HG02870 (cell line): Measurements from ENCODE around the gene SCUBE3.

Source experiments
- ATAC-seq: cut with Tn5 transposase; IDR thresholded peaks from one replicate; pipeline ENCODE4 v1.9.1; 2021; ENCODE audit warnings: mild to moderate bottlenecking, moderate library complexity; ENCODE audit not compliant: unreplicated experiment

SCUBE3 gene

DNA sequence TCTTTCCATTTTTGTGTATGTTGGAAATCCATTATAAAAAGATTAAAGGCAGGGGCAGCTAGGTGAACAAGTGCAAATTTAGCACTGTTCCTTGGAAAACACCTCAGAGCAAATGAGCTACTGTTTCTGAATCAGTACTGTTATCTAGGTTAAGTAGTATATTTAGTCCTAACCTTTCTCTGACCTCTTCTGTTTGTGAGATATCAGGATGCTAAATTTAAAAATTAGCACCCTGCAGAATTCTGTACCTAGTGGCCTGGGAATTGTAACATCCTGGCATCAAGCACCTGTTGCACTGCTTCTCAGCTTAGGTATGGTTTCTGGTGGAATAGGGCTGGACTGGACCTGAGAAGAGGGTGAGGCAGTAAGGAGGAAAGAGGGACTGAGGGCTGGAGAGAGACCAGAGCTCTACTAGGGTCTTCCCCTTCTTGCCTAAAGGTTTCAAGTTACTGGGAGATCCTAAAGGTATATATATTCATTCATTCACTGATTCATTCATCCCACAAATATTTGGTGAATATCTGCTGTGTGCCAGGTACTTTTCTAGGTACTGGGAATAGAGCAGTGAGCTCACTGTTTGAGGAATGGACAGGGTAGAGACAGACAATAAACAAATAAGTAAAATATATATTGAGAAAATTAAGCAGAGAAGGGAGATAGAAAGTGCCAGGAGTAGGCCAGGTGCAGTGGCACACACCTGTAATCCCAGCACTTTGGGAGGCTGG is 51.0 kb downstream of the SCUBE3 start:
- ATAC-seq = no peak

DNA sequence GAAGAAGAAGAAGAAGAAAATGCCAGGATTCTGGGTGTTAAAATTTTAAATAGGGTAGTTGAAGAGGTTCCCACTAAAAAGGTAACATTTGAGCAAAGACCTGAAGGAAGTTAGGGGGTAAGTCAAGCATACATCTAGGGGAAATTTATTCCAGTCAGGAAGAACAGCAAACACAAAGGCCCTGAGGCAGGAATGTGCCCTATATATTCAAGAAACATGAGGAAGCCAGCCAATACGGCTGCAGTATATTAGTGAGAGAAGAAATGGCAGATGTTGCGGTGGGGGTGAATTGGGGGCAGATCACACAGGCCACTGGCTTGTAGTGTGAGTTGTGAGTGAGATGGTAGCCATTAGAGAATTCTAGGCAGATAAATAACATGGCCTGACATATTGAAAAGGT is 51.8 kb downstream of the SCUBE3 start:
- no peak for ATAC-seq

DNA sequence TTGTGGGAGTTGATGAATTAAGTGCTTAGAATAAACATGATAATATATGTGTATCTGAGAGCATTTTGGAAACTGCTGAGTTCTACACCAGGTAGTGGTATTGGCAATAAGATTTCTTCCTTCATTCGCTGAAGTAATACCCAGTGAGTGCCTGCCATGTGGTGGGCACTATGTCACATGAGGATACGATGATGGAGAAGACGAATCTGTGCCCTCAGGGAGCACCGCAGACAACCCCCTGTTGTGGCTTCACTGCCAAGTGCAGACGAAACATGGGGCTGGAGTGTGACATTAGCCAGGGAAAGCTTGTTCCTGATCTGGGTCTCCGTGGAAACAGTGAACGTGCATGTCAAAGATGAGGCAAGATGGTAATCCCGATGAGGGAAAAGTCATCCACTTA is 53.7 kb downstream of the SCUBE3 start:
- ATAC-seq = no peak

DNA sequence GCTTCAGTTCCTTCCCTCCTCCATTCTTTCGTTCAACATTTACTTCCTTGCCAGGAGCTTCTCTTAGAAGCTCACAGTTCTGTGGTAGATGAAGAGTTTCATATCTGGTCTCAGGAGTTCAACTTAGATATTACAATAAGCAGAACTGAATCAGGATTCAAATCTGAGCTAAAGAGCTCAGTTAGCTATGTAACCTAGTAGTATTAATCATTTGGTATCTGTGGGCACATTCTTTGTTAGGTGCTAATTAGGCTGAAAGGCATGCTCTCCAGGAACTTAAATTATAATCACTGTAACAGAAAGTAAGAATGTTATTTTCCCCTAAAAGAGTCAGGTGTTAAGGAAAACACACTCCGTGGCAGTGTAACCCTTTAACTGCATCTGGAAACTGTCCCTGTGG is 54.1 kb downstream of the SCUBE3 start:
- ATAC-seq = no peak

DNA sequence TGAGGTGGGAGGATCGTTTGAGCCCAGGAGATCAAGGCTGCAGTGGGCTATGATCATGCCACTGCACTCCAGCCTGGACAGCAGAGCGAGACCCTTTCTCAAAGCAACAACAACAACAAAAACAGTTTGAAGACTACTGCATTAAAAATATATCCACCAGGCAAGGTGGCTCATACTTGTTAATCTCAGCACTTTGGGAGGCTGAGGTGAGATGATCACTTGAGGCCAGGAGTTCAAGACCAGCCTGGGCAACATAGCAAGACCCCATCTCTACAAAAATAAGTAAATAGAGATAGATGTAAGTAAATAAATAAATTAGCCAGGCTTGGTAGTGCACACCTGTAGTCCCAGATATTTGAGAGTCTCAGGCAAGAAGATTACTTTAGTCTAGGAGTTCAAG is 58.2 kb downstream of the SCUBE3 start:
- no peak for ATAC-seq

DNA sequence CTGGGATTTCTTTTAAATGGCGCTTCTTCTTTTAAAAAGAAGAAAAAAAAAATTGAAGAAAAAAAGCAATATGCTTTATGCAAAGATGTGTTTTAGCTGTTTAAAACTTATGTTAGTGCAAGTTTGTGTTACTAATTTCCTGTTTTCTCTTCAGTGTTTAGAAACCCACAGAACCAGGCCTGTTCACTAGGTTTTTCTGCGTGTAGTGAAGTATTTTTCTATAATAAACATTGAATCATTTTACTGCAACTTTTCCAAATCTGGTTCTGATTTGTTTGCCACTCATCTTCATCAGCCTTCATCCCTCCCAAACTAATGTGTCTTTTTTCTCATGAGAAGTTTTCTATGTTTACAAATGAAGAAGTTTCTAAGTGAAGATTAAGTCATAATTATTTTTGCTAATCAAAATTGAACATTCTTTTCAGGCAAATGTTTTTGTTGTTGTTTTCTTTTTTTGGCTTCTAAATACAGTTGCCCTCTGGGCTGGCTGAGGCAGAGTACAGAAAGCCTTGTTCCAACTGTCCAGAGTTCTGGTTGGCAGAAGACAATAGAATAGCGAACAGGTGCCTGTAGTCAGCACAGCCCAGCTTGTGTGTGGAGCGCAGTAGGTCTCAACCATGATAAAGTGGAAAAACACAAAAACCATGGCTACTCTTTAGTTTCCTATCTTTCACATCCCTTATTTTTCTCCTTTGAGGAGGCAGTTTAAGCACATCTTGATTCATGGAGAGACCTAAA is 60.2 kb downstream of the SCUBE3 start:
- no peak for ATAC-seq

DNA sequence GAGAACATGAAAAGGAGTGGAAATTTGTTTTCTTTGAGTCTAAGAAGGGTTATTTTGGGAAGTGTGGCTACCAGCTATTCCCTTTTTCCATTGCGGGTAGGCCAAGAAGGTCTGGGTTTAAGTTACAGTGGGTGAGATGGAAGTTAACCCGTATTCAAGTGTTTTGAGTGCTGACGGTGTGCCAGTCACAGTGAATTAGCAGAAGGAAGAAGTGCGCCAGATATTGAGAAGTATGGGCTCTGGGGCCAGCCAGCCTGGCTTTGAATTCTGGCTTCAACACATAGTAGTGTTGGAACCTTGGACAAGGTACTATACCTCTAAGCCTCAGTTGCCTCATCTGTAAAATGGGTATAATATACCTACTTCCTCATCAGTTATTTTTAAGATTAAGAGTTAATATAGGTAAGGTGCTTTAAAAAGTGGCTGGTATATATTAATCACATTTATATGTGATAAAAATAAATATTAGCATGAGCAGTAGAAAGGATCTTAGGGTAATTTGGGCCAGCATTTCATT is 62.0 kb downstream of the SCUBE3 start:
- no peak for ATAC-seq

DNA sequence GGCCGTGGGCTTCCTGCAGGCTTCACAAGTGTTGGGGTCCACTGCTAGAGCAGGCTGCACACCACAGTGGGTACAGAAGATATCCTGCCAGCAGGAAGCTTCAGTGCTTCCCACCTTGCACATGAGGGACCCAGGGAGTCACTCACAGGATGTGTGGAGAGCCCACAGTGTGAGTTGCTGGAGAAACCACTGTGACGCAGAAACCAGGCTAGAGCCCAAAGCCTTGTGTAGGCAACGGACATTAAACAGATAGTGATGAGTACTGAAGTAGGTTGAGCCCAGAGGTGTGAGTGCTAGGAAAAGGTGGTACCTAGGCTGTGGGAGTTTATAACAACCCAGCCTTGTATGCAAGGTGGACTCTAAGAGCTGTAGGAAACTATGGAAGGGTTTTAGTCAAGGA is 65.0 kb downstream of the SCUBE3 start:
- ATAC-seq = no peak

DNA sequence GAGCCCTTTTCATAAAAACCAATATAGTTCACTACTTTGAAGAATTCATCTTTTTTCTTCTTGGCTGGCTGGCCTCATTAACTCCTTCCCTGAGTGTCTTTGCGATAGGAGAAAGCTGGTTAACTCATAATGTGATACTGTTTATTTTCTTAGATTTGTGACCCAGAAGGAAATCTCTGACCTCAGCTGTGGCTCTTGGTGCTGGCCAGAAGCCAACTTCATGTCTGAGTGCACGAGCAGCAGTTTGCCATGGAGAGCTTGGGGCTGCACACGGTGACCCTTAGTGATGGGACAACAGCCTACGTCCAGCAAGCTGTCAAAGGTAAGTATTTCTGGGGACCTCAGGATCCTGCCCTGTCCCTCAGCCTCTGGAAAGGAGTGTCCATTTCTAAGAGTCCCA is 67.1 kb downstream of the SCUBE3 start:
- ATAC-seq = no peak

DNA sequence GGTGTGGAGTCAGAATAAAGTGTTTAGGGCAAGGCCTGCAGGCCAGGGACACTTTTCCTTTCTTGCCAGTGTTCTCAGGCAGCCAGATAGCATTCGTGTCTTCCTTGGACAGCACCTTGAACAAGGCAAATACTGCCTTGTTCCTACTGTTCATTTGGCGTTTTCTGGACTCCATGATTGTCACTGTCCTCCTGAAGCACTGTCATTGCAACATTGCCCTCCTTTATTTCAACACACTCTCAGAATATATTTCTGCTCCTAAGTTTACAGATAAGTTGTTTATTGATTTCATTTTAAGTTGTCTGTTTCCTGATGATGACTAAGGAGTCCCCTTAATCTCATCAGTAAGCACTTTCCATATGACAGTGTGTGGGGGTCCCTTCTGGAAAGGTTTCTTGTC is 68.7 kb downstream of the SCUBE3 start:
- no peak for ATAC-seq

DNA sequence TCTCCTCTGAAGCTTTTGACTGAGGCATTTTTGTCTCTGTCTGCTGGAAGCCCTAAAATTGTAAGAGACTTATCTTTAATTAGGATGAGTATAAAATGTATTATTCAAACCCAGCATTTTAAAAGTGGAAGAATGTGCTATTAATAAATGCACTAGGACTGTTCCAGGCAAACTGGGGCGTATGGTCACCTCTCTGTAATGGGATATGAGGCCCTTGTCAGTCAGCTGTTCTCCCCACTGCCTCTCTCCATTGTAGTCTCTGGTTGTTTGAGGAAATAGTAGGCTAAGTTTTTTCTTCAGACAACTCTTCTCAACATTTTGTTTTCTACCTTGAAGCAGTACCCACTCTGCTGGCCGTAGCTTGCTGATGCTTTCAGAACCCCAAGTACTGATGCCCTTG is 69.6 kb downstream of the SCUBE3 start:
- ATAC-seq = no peak

DNA sequence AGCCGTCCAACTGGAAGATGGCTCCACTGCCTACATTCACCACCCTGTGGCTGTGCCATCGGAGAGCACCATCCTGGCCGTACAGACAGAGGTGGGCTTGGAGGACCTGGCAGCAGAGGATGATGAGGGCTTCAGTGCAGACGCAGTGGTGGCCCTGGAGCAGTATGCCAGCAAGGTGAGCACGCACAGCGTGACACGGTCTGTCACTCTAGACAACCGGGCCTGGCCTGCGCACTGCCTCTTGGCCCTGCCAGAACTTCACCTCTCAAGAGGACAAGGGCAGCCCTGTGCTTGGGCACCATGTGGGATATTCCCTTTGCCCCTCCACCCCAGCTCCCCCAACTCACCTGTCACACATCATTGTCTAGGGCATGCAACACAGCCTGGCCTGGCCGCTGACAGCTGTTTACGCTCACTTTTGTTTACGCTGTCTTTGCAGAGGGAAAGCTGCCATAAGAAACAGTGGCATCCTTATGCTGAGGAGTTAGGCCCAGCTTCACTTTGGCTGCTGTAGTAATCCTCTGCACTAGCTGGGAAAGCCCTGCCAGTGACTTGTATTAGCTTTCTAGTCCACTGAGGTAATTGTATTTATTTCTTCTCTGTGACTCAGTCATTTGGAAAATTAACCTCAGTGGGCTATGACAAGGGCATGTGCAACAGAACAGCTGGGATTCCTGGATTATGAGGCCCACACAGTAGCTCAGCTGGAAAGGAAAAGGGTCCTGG is 74.1 kb downstream of the SCUBE3 start:
- ATAC-seq = no peak

DNA sequence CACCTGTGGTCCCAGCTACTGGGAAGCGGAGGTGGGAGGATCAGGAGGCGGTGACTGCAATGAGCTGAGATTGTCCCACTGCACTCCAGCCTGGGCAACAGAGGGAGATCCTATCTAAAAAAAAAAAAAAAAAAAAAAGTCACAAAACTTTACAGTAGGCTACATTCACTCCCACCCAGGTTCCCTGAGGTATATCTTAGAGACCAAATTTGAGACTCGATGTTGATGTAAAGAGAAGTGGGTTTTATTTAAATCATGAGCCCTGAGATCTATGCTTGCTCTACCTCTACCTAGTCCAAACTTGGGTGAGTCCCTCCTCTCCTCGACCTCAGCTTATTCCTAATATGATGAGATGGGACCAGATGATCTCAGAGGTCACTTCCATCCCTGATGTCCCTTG is 75.1 kb downstream of the SCUBE3 start:
- ATAC-seq = no peak

DNA sequence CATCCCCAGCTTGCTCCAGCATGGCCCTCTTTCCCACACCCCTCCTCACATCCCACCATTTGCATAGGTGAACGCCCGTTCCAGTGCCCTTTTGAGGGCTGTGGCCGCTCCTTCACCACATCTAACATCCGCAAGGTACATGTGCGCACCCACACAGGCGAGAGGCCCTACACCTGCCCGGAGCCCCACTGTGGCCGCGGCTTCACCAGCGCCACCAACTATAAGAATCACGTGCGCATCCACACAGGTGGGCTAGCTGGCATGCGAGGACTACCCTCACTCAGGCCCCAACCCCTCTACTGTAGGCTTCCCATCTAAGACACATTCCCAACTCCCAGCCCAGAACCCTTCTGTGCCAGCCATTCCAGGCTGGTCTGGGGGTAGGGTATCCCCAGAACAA is 77.7 kb downstream of the SCUBE3 start:
- no peak for ATAC-seq

DNA sequence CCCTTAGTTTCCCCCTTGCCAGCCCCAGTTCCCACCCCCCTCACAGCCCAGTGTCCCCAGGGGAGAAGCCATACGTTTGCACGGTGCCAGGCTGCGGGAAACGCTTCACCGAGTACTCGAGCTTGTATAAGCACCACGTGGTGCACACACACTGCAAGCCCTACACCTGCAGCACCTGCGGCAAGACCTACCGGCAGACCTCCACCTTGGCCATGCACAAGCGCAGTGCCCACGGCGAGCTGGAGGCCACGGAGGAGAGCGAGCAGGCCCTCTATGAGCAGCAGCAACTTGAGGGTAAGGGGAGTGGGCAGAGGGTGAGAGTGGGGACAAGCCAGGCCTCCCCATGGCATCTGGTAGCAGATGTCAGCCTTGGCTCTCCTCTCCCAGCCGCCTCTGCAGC is 78.7 kb downstream of the SCUBE3 start:
- no peak for ATAC-seq

DNA sequence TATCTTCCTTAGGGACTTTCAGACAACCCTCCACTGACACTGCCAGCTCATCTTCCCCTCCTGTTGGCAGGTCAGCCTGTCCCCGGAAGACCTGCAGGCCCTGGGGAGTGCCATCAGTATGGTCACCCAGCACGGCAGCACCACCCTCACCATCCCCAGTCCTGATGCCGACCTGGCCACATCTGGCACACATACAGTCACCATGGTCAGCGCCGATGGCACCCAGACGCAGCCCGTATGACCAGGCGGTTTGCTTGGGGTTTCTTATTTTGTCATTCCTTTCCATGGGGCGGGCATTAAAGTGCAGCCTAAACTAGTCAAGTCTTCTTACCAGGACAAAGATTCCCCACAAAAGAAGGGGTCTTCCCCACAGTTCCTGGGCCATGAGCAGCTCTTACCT is 79.9 kb downstream of the SCUBE3 start:
- ATAC-seq = no peak

DNA sequence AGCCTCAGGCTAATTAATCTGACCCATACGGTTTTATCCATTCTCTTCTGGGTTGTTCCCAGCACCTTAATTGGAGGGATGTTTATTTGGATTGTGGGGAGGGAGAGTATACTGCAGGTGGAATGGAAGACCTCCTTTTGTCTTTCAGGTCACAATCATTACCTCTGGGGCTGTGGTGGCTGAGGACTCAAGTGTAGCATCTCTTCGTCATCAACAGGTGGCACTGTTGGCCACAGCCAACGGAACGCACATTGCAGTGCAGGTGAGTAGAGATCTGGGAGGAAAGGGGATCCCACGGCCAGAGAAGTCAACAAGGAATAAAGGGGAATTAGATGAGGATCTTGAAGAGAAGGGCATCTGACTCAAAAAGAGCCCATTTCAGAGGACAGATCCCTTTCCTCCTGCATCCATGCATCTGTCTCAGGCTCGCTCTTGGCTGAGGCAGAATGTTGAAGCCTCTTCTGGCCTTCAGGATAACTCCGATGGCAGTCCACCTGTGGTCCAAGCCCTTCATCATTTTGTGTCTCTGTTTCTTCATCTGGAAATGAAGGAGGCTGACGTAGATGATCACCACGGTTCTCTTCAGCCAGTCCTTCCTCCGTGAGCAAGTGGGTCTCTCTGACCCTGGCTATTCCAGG is 80.7 kb downstream of the SCUBE3 start:
- ATAC-seq = no peak

DNA sequence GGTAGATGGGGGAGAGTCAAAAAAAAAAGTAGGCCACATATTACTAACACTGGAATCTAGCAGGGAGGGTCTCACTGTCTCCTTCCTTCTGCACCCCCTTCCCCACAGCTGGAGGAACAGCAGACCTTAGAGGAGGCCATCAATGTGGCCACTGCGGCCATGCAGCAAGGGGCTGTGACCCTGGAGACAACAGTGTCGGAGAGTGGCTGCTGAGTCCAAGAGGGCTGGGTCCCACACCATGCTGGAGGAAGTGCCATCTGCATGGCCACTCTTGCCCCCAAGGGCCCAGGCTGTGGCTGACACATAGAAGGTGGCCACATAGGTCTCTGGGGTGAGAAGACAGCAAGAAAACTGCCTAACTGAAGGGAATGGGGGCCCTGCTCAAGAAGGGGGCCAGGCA is 81.3 kb downstream of the SCUBE3 start:
- ATAC-seq = no peak

DNA sequence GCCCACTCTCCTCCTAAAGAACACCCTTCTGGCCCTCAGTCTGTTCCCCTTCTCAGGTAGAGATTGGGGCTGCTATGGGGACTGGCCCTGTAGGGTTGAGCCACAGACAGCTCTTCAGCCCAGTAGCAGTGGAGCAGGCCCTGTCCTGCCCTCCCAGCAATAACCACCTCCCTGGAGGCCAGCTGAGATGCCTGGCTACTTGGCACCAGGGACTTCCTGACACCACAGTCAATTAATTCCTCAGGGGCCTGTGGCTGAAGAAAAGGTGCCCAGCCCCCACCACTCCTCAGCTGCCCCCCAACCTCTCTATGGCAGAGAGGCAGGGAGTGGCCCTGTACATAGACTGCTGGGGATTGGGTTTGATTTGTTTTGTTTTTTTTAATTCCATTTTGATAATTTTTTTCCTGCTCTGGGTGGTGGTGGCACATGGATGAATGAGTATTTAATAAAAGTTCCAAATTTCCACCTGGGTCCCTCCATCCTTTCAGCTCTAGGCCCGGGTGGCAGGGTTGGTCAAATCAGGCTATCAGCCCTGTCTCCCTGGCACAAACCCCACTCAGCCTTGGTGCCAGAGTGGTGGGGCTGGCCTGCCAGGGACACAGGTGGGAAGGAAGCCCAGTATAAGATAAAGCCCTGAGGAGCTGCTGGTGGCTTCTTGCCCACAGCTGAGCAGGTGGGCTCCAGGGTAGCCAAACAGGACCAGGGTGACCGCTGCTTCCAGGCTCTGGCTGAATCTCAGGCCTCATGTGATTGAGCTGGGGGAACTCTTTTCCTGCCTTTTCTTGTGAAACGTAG is 82.0 kb downstream of the SCUBE3 start:
- ATAC-seq = no peak

DNA sequence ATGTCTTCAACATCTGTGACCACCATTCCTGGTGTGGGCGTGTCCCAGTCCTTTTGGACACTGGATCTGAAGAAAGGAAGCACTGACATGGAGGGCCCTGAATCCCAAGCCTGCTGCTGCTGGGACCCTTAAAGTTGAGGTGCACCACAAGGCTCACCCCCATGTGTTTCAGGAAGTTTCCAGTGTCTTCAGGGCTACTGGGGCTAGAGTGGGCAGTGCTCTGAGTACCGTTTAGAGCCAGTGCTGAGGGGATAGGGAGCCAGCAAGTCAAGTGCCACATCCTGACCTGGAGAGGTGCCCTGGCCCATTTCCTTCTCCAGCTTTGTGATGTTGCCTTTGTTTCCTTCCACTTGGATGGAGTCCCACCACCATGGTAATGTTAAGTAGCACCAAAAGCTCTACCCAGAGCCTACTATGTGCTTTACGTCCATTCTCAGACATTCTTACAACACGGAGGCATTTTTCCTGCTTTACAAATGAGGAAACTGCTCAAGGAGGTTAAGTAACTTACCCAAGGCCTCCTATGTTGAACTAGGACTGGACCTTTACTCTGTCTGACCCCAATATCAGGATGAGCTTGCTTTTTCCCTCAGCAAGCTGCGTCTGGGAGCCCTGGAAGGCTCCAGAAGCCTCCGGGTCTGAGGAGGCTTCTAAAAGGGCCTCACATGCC is 83.3 kb downstream of the SCUBE3 start:
- ATAC-seq = no peak
